NB4 (cell line): ENCODE results near the gene AQP12A.

Source experiments
- DNase-seq: peaks from one replicate; pipeline ENCODE4 v3.0.0; 2010; ENCODE audit warnings: low read depth
- H3K4me3 ChIP-seq: one replicate; pipeline ENCODE4 v1.5.1; 2011; ENCODE audit warnings: mild to moderate bottlenecking, low read depth, low read length, moderate library complexity
- CTCF ChIP-seq: IDR thresholded peaks from one replicate; pipeline ENCODE4 v1.5.1; 2012; ENCODE audit warnings: low read depth, low read length
- MAX ChIP-seq: IDR thresholded peaks from 2 replicates; pipeline ENCODE4 v1.6.1; 2011; ENCODE audit warnings: low read depth, low read length
- MYC ChIP-seq: IDR thresholded peaks from 2 replicates; pipeline ENCODE4 v1.6.1; 2011; ENCODE audit warnings: low read depth, low read length
- POLR2A ChIP-seq: IDR thresholded peaks from 2 replicates; pipeline ENCODE4 v1.6.1; 2011; ENCODE audit warnings: mild to moderate bottlenecking; ENCODE audit not compliant: insufficient read length; ENCODE audit errors: extremely low read depth

Gene AQP12A

GRCh38 chr2:240647503-240648154, 44.0 kb upstream of the AQP12A start:
- DNase-seq: no peak
- H3K4me3 ChIP-seq: no peak overlapping the region
- TF ChIP-seq MYC: no peak
- no peak for TF ChIP-seq CTCF
- TF ChIP-seq POLR2A: no peak
- TF ChIP-seq MAX: no peak

- H3K4me3 ChIP-seq: no peak overlapping the region
- DNase-seq: no peak
- TF ChIP-seq MAX: no peak
- TF ChIP-seq MYC: no peak
- no peak for TF ChIP-seq CTCF
- TF ChIP-seq POLR2A: no peak
Observed at GRCh38 chr2:240648155-240648649, 43.5 kb upstream of the AQP12A start.

DNA sequence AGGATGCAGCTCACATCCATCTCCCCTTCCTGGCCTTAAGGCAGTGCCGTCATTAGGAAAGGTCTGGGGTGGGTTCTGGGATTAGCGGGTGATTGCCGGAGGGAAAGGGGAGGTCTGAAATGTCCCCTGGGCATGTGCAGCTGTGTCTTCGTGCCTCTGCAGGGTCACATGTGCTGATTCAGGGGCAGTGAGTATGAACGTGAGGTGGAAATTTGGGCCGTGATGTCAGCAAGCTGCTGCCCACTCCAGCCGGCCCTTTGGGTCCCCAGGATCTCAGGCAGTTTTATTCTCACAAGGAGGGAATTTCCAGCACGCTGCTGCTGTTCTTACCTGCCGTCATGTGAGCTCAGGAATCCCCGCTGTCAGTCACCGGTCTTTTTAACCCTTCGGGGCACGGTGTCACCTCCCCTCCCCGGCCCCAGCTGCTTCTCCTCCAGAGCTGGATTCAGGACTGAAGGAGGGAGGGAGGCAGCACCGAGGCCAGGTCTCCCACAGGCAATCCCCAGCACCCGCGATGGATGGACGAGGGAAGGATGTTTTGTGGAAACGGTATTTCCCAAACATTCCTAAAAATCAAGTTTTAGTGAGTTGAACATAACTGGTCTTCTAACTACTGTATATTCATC, 42.9 kb upstream of the AQP12A start:
- TF ChIP-seq MYC: no peak
- TF ChIP-seq MAX: no peak
- TF ChIP-seq POLR2A: no peak
- DNase-seq: no peak
- no peak overlapping the region for H3K4me3 ChIP-seq

GRCh38 chr2:240649331-240649730, 42.3 kb upstream of the AQP12A start:
- no peak overlapping the region for H3K4me3 ChIP-seq
- DNase-seq: no peak
- TF ChIP-seq MYC (no peak), POLR2A (no peak), CTCF (no peak), MAX (no peak)

DNA sequence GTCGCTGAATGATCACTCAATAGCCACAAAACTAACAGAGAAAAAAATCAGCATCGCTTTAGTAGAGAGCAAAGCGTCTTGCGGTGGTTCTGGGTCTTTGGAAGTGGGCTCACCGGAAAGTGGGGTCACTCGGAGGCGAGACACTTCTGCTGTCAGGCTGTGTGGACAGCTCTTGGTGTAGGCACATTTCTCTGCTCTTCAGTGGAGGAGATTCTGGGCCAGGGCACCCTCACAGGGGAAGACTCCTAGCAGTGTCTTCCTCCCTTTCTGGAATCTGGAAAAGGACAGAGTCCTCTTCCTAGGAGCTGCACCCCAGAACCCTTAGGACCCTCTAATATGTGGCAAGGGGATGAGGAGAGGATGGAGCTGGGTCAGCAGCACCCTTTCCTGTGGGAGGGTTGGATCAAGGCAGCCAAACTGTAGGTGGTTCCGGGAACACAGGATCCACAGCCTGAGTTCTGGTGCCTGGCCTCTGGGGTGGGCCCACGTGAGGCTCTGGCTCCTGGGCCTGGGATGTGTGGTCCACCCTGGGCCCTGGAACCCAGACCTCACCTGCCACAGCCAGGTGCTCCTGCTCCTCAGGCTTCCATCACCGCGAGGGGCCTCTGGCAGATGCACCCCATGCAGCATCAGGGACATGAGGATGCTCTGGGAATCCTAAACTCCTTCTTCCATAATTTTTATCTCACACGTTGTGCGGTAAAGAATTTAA, 41.3 kb upstream of the AQP12A start:
- no peak for DNase-seq
- TF ChIP-seq MYC (no peak), POLR2A (no peak), MAX (no peak), CTCF (no peak)
- H3K4me3 ChIP-seq: no peak overlapping the region

- no peak for DNase-seq
- no peak for TF ChIP-seq MAX
- H3K4me3 ChIP-seq: no peak overlapping the region
Observed at GRCh38 chr2:240651185-240651584, 40.5 kb upstream of the AQP12A start.
